SJSA1 (cell line): ENCODE measurements around the gene THSD4. TPM values are rescaled to one million over a fixed set of nuclear protein-coding genes. Genes with fewer than 3 reads are reported as not detected.

ENCODE experiments used
- DNase-seq, 2 experiments: peaks; one replicate each; pipeline ENCODE4 v3.0.0-alpha.2; 2015 to 2020; ENCODE audit warnings: low spot score in 2 of 2, low read depth in 1 of 2
- H3K27ac ChIP-seq: fragments of 250-450 bp; sonication (Bioruptor Pico); 2 replicates; pipeline ENCODE4 v1.5.1; 2020; ENCODE audit warnings: mild to moderate bottlenecking, moderate library complexity
- H3K27me3 ChIP-seq: fragments of 250-450 bp; sonication (Bioruptor Pico); replicated peaks from 2 replicates; pipeline ENCODE4 v1.5.1; 2020; ENCODE audit warnings: mild to moderate bottlenecking, moderate library complexity
- H3K36me3 ChIP-seq: fragments of 250-450 bp; sonication (Bioruptor Pico); 2 replicates; pipeline ENCODE4 v1.5.1; 2020; ENCODE audit warnings: mild to moderate bottlenecking
- H3K4me1 ChIP-seq: fragments of 250-450 bp; sonication (Bioruptor Pico); replicated peaks from 2 replicates; pipeline ENCODE4 v1.6.1; 2021; ENCODE audit warnings: mild to moderate bottlenecking
- H3K4me3 ChIP-seq: fragments of 250-450 bp; sonication (Bioruptor Pico); 2 replicates; pipeline ENCODE4 v1.5.1; 2020; ENCODE audit warnings: mild to moderate bottlenecking
- H3K9me3 ChIP-seq: fragments of 250-450 bp; sonication (Bioruptor Pico); replicated peaks from 2 replicates; pipeline ENCODE4 v1.5.1; 2020; ENCODE audit warnings: mild to moderate bottlenecking
- total RNA-seq: library from RNA; depleted of rRNA; stranded (reverse); fragments of >200 nt; shearing (Covaris generic); gene quantifications from 2 replicates; pipeline ENCODE4 v1.2.3, GENCODE V29; 2014

The THSD4 gene
- total RNA-seq, 1 experiment from 2014 or later, result 14.6 TPM

DNA sequence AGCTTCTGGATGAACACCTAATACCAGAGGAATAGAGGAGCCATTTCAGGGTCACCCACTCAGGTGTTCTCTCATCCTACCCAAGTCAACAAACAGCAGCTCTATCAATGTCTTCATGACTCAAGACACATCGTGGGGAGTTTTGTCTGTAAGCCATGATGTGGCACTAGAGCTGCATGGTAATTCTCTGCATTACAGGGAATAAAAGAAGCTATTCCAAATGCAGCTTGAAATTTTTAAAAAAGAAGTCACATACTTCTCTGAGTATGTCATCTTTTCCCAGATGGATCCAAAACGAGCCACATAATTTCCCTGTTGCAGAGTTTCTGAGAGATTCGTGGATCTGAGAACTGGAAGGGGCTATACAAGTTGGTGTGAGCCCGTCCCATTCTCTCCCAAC is 6.1 kb upstream of the THSD4 start:
- H3K27ac ChIP-seq, result no peak overlapping the region
- H3K36me3 ChIP-seq, result no peaks in the 10 kb centered on the region
- no peaks in the 10 kb centered on the region for H3K9me3 ChIP-seq
- H3K4me3 ChIP-seq, result no peak overlapping the region
- peak in 1 of 2 experiments; percentile 14 for DNase-seq
- no peaks in the 10 kb centered on the region for H3K27me3 ChIP-seq
- peaks cover 7% of the 10 kb centered on the region for H3K4me1 ChIP-seq

- no peaks in the 10 kb centered on the region for H3K36me3 ChIP-seq
- no peaks in the 10 kb centered on the region for H3K9me3 ChIP-seq
- no peaks in the 10 kb centered on the region for H3K27me3 ChIP-seq
- no peak overlapping the region for H3K27ac ChIP-seq
- H3K4me3 ChIP-seq, result no peak overlapping the region
- DNase-seq, result peak in 1 of 2 experiments; percentile 17
- H3K4me1 ChIP-seq, result peaks cover 8% of the 10 kb centered on the region
These were observed 5.4 kb upstream of the THSD4 start for GRCh38 chr15:71109905-71110304.

DNA sequence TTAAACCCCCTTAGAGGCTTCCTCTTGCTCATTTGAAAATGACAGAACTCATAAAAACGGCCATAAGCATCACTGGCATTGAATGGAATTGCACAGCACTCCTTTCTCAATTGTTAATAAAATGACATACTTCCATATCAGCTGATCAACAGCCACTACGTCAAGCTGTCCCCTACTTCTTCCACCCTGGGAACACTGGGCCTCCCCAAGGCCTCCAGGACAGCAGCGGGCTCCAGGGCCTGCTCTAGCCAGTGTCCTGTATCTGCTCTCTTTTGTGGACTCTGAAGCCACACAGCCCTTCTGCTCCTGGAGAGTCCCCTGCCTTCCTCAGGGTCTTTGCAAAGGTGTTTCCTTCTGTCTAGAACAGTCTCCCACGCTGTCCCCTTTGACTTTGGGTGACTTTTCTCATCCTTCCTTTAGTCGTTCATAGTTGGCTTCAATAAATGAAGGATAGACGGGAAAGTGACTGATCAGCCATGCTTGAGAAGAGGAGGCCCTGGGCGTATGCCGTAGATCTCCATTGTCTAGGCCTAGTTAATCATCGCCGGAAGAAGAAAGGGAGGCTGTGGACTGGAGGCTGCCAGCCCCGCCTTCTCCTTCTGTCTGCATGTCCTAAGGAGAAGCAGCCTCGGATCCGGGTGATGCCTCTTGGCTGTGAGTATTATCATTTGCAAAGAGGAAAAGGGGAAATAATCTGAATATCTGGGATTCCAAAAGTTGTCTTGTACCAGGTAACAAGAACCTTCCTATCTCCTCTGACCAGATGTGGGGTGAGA is 4.7 kb upstream of the THSD4 start:
- Histone ChIP-seq H3K9me3 (no peaks in the 10 kb centered on the region), H3K27ac (no peak overlapping the region), H3K27me3 (no peaks in the 10 kb centered on the region), H3K4me3 (no peak overlapping the region), H3K4me1 (peaks cover 12% of the 10 kb centered on the region), H3K36me3 (no peaks in the 10 kb centered on the region; the same call in 1 of the 2 replicates)
- peak in 1 of 2 experiments; percentile 23 for DNase-seq

DNA sequence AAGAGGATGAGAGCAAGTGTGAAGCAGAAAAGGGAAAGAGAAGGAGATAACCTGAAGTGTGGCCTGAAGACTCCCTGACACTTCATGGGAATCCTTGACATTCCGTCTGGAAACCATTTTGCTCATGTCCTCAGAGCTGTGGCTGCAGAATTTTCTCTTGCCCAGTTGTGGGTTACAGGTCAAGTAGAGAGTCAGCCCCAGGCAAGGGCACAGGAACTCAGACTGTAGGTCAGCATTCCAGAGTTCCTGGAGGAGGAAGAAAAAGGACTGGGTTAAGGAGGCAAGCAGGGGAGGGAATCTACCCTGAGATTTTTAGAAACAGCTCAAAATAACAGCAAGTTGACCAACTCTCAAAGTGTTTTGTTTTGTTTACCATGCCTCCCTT is 4.1 kb upstream of the THSD4 start:
- peaks cover 17% of the 10 kb centered on the region for H3K4me1 ChIP-seq
- no peaks in the 10 kb centered on the region for H3K27me3 ChIP-seq
- H3K9me3 ChIP-seq, result no peaks in the 10 kb centered on the region
- H3K27ac ChIP-seq, result no peak overlapping the region
- no peak overlapping the region for H3K4me3 ChIP-seq
- peaks cover 4% of the 10 kb centered on the region for H3K36me3 ChIP-seq
- DNase-seq, result peak in 1 of 2 experiments; percentile 20

GRCh38 chr15:71111950-71112349 is 3.3 kb upstream of the THSD4 start:
- Histone ChIP-seq H3K4me3 (no peak overlapping the region), H3K27me3 (no peaks in the 10 kb centered on the region), H3K27ac (no peak overlapping the region), H3K4me1 (peaks cover 22% of the 10 kb centered on the region), H3K36me3 (peaks cover 4% of the 10 kb centered on the region), H3K9me3 (no peaks in the 10 kb centered on the region)
- peak in 1 of 2 experiments; percentile 25 for DNase-seq

DNA sequence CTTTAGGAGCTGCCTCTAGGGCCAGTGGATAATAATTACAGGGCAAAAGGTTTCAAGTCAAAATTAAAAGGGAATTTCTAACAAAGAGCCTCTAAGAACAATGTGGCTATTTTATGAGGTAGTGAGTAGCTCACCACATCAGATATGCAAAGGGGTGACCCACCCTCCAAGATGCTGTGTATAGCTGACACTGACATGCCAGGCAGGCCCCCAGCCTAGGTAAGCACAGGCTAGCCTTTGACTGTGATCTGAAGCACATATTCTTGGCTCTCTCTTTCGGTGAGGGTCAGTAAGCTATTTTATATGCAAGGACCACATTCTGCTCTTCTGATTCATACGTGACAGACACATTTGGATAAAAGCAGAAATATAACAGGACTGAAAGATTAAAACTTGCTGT is 2.8 kb upstream of the THSD4 start:
- Histone ChIP-seq H3K36me3 (peaks cover 4% of the 10 kb centered on the region), H3K9me3 (no peaks in the 10 kb centered on the region), H3K27me3 (no peaks in the 10 kb centered on the region), H3K27ac (no peak overlapping the region), H3K4me1 (peaks cover 22% of the 10 kb centered on the region), H3K4me3 (no peak overlapping the region)
- peak in 1 of 2 experiments; percentile 17 for DNase-seq

DNA sequence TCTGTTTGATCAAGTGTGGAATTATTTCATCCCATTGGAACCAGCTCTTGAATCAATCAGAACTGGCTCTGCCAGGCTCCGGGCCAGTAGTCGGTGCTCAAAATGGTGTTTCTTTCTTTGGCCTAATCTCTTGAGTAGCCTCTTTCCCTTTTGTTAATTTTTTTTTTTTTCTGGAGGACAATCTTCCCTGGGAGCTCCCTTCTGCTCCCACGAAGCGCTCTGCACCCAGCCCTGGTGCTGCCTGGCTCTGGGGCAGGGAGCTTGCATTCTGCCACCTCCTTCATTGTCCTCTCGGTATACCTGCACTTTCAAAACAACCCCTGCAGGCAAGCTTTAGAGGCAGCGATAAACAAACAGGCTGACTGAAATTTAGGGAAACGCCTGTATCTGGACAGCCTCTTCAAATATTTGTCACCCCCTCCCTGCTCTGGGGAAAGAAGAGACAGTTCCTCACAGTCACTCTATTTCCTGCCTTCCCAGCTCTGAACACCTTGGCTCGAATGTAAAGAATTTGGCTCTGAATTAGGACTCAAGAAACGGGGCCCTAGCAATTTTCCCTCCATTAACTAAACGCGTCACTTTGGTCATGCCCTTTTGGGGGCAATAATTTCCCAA is 1.1 kb upstream of the THSD4 start:
- peaks cover 4% of the 10 kb centered on the region for H3K36me3 ChIP-seq
- no peaks in the 10 kb centered on the region for H3K27me3 ChIP-seq
- H3K4me1 ChIP-seq, result peaks cover 22% of the 10 kb centered on the region
- no peak overlapping the region for H3K4me3 ChIP-seq
- DNase-seq, result no peak
- no peaks in the 10 kb centered on the region for H3K9me3 ChIP-seq
- H3K27ac ChIP-seq, result no peak overlapping the region

DNA sequence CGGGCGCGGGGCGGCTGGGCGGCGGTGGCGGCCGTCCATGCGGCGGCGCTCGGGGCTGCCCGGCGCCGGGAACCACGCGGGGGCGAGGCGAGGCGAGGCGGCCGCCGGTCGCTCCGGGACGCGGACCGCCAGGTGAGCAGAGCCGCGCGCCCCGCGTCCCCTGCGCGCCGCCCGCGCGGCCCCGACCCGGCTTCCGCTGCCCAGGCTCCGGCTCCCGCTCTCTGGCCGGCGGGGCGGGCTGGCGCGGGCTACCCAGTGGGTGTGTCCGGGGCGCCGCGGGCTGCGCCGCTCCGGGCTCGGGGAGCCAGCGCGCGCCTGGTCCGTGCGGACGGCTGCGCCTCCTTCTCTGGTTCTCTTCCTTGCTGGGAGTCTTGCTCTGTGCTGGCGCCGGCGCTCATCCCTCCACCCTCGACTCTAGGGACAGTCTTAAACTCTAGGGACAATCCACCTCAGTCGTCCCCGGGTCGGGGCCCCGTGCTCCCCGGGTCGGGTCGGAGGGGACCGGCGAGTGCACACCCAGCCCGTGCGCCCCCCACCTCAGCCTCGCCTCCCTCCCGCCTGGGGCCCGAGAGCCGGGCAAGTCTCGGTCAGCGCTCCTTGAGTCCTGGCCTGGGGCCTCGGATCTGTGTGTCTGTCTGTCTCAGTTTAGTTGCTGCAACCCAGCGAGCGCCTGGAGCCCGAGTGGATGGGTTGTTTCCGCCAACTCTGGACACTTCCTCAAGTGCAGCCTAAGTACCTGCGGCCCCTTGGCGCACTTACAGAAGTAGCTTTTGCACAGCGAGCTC is 488 bp downstream of the THSD4 start:
- Histone ChIP-seq H3K4me1 (peaks cover 20% of the 10 kb centered on the region), H3K9me3 (no peaks in the 10 kb centered on the region), H3K27me3 (no peaks in the 10 kb centered on the region), H3K27ac (peak overlapping the region; percentile 50), H3K4me3 (peak overlapping the region; percentile 74), H3K36me3 (peaks cover 4% of the 10 kb centered on the region)
- peak; percentile 65 to 66 for DNase-seq

GRCh38 chr15:71116366-71116765 is 1.1 kb downstream of the THSD4 start:
- H3K27ac ChIP-seq, result no peak overlapping the region
- H3K27me3 ChIP-seq, result no peaks in the 10 kb centered on the region
- peaks cover 14% of the 10 kb centered on the region for H3K4me1 ChIP-seq
- no peak for DNase-seq
- H3K9me3 ChIP-seq, result no peaks in the 10 kb centered on the region
- H3K4me3 ChIP-seq, result peak overlapping the region; percentile 74
- peaks cover 4% of the 10 kb centered on the region for H3K36me3 ChIP-seq

- no peaks in the 10 kb centered on the region for H3K9me3 ChIP-seq
- no peak for DNase-seq
- H3K27ac ChIP-seq, result no peak overlapping the region
- H3K4me1 ChIP-seq, result peaks cover 14% of the 10 kb centered on the region
- peaks cover 4% of the 10 kb centered on the region for H3K36me3 ChIP-seq
- no peak overlapping the region for H3K4me3 ChIP-seq
- H3K27me3 ChIP-seq, result no peaks in the 10 kb centered on the region
These were observed 1.7 kb downstream of the THSD4 start for GRCh38 chr15:71116942-71117341.

DNA sequence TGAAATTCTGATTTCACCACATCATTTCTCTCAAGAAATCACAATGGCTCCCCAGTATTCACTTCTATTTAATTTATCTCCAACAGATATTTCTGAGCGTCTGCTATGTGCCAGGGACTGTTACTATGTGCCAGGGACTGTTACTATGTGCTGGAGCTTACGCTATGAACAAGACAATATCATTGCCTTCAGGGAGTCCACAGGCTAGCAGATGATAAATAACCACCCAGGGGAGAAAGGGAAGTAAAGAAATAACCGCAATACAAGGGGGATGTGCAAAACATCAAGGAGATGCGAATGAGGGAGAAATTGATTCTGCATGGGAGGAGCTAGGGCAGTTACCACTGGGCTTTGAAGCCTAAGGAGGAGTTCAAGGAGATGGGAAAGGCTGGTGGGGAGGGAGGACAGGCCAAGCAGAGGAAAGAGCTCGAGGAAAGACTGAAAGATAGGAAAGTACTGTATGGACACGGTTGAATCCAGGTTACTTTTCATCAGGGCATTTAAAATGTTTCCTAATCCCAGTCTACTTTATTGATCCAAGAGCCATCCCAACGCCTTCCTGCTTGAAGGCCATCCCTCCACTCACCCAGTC is 2.5 kb downstream of the THSD4 start:
- Histone ChIP-seq H3K4me3 (no peak overlapping the region), H3K27me3 (no peaks in the 10 kb centered on the region), H3K36me3 (peaks cover 4% of the 10 kb centered on the region), H3K9me3 (no peaks in the 10 kb centered on the region), H3K4me1 (peaks cover 14% of the 10 kb centered on the region), H3K27ac (no peak overlapping the region)
- DNase-seq, result no peak

GRCh38 chr15:71118345-71118744 is 3.1 kb downstream of the THSD4 start:
- H3K27me3 ChIP-seq, result no peaks in the 10 kb centered on the region
- H3K4me1 ChIP-seq, result peaks cover 14% of the 10 kb centered on the region
- H3K27ac ChIP-seq, result no peak overlapping the region
- DNase-seq, result no peak
- no peak overlapping the region for H3K4me3 ChIP-seq
- no peaks in the 10 kb centered on the region for H3K9me3 ChIP-seq
- peaks cover 4% of the 10 kb centered on the region for H3K36me3 ChIP-seq

DNA sequence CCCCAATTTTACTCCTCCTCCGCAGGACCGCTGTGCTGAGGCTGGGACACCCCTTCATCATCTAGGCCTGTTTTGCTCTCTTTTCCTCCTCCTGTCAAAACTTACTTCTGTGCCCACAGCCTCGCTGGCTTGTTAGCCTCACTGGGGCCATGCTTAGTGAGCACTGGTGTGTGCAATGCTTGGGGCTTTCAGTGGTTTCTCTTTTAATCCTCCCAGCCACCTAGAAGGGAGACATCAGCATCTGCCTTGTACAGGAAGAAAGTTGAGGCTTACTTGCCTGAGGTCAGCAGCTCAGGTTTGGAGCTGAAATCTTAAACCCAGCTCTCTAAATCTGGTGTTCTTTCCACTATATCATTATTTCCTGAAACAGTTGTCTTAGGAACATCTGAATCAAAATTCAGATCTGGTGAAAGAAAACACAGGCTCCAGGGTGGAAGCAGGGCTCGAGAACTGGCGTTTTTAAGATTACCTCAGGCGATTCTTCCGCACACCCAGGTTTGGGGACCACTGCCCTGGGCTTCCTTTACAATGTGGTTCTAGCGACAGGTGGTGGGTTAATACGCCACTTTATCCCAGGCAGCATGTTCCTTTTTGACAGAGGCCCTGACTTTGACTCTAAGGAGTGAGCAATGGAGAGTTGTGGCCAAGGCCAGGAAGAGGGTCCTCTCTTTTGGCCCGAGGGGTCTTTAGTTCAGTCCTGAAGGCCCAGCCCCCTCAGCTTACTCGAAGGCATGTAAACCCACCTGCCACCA is 3.8 kb downstream of the THSD4 start:
- Histone ChIP-seq H3K27ac (no peak overlapping the region), H3K4me1 (peaks cover 14% of the 10 kb centered on the region), H3K4me3 (no peak overlapping the region), H3K9me3 (no peaks in the 10 kb centered on the region), H3K27me3 (no peaks in the 10 kb centered on the region), H3K36me3 (peaks cover 4% of the 10 kb centered on the region)
- DNase-seq, result no peak
